Mesothelial cell of epicardium (in vitro differentiated cells): ENCODE data around the gene BCAS1. TPM values are rescaled to one million over a fixed set of nuclear protein-coding genes. Genes with fewer than 3 reads are reported as not detected.

Experiments
- DNase-seq, 2 experiments: peaks; one replicate each; pipeline ENCODE4 v3.0.0; 2021; ENCODE audit warnings: low spot score in 2 of 2; ENCODE audit not compliant: unreplicated experiment in 2 of 2
- H3K27ac Mint-ChIP-seq: 2 replicates; pipeline ENCODE4 v1.8.0; 2021; ENCODE audit warnings: mixed read lengths
- H3K27me3 Mint-ChIP-seq: 2 replicates; pipeline ENCODE4 v1.8.0; 2021; ENCODE audit warnings: low read depth, mixed read lengths
- H3K36me3 Mint-ChIP-seq: 2 replicates; pipeline ENCODE4 v1.8.0; 2021; ENCODE audit warnings: mixed read lengths
- H3K4me1 Mint-ChIP-seq: 2 replicates; pipeline ENCODE4 v1.8.0; 2021; ENCODE audit warnings: mixed read lengths
- H3K4me3 Mint-ChIP-seq: 2 replicates; pipeline ENCODE4 v1.8.0; 2021; ENCODE audit warnings: mild to moderate bottlenecking, moderate library complexity, mixed read lengths
- H3K9me3 Mint-ChIP-seq: 2 replicates; pipeline ENCODE4 v1.8.0; 2021; ENCODE audit warnings: mixed read lengths
- total RNA-seq: library from RNA; stranded (reverse); gene quantifications from 3 replicates; pipeline ENCODE4 v1.2.1, GENCODE V29; 2021
- TF ChIP-seq, protein P1 (sequence below): fragments of 200-600 bp; sonication (generic); IDR thresholded peaks from one replicate; pipeline ENCODE4 v1.5.0; 2021; ENCODE audit warnings: antibody characterized with exemption; ENCODE audit not compliant: unreplicated experiment

The BCAS1 gene
- total RNA-seq, 1 donor from 2014 or later: 0.20 TPM

GRCh38 chr20:54065601-54066038 is 4.8 kb downstream of the BCAS1 start:
- no peaks in the 10 kb centered on the region for H3K9me3 Mint-ChIP-seq
- H3K4me3 Mint-ChIP-seq: no peak overlapping the region
- no peak for DNase-seq
- H3K27me3 Mint-ChIP-seq: peaks cover 7% of the 10 kb centered on the region
- H3K27ac Mint-ChIP-seq: no peak overlapping the region
- H3K36me3 Mint-ChIP-seq: no peaks in the 10 kb centered on the region
- TF ChIP-seq, protein P1, sequence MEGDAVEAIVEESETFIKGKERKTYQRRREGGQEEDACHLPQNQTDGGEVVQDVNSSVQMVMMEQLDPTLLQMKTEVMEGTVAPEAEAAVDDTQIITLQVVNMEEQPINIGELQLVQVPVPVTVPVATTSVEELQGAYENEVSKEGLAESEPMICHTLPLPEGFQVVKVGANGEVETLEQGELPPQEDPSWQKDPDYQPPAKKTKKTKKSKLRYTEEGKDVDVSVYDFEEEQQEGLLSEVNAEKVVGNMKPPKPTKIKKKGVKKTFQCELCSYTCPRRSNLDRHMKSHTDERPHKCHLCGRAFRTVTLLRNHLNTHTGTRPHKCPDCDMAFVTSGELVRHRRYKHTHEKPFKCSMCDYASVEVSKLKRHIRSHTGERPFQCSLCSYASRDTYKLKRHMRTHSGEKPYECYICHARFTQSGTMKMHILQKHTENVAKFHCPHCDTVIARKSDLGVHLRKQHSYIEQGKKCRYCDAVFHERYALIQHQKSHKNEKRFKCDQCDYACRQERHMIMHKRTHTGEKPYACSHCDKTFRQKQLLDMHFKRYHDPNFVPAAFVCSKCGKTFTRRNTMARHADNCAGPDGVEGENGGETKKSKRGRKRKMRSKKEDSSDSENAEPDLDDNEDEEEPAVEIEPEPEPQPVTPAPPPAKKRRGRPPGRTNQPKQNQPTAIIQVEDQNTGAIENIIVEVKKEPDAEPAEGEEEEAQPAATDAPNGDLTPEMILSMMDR: no peak
- H3K4me1 Mint-ChIP-seq: peaks cover 7% of the 10 kb centered on the region

GRCh38 chr20:54064939-54065338 is 5.5 kb downstream of the BCAS1 start:
- no peaks in the 10 kb centered on the region for H3K36me3 Mint-ChIP-seq
- TF ChIP-seq, protein P1: no peak
- DNase-seq: no peak
- H3K27ac Mint-ChIP-seq: no peak overlapping the region
- peaks cover 7% of the 10 kb centered on the region for H3K27me3 Mint-ChIP-seq
- H3K4me3 Mint-ChIP-seq: no peak overlapping the region
- H3K4me1 Mint-ChIP-seq: peaks cover 5% of the 10 kb centered on the region
- no peaks in the 10 kb centered on the region for H3K9me3 Mint-ChIP-seq

DNA sequence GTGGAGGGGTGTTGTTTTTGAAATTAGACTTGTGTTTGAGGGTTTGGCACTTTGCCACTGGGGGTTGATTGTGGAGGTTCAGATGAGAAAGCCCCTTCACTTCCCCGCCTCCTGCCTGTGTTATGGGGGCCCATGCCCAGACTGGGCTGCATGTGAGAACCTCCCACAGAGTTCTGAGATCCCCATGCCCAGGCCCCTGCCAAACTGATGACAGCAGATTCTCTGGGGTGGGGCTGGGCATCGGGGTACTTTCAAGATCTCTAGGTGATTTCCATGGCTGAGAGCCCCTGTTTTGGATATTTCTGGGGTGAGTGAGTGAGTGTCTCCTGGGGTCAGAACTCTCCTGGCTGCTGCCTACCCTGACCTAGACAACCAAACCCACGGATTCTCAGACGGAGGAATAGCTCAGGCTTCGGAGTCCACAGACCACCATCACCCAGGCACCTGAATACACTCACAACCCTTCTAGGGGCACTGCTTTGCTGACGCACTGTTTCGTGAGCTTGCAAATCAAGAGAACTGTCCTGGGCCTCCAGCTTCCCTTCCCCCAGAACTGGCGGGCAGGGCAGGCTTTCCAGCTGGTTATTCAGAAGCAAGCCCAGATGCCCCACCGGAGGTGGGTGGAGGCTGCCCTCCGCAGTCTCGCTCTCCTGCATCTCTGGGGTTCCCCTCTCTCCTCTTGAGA is 6.3 kb downstream of the BCAS1 start:
- TF ChIP-seq, protein P1: no peak
- DNase-seq: no peak
- Mint-ChIP-seq H3K27ac (no peak overlapping the region), H3K4me3 (no peak overlapping the region), H3K36me3 (no peaks in the 10 kb centered on the region), H3K9me3 (no peaks in the 10 kb centered on the region), H3K4me1 (peaks cover 5% of the 10 kb centered on the region), H3K27me3 (peaks cover 7% of the 10 kb centered on the region)

GRCh38 chr20:54063580-54063979 is 6.8 kb downstream of the BCAS1 start:
- no peak overlapping the region for H3K4me3 Mint-ChIP-seq
- no peak overlapping the region for H3K27ac Mint-ChIP-seq

DNA sequence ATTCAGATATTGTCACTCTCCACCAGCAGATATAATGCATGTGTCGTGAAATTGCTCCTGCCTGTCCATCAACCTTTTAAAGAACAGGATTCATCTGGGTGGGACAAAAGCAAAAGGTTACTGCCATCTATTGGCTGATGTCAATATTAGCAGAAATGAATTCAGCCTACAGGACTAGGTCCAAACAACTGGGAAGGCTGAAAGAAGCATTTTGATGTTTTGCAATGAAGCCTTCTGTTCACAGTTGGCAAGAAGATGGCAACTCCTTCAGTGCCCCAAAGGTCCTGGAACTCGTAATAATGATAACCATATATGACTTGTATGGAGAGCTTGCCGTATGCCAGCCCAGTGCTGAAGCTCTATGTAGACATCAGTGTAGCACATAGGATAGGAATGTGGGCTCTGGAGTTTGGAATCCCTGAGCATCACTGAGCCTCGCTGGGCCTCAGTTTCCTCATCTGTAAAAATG is 7.5 kb downstream of the BCAS1 start:
- H3K36me3 Mint-ChIP-seq: no peaks in the 10 kb centered on the region
- no peak overlapping the region for H3K4me3 Mint-ChIP-seq
- peaks cover 5% of the 10 kb centered on the region for H3K4me1 Mint-ChIP-seq
- DNase-seq: no peak
- no peaks in the 10 kb centered on the region for H3K9me3 Mint-ChIP-seq
- H3K27ac Mint-ChIP-seq: no peak overlapping the region
- TF ChIP-seq, protein P1: peak; percentile 19
- peaks cover 3% of the 10 kb centered on the region for H3K27me3 Mint-ChIP-seq

More at GRCh38 chr20:54063580-54063979, 6.8 kb downstream of the BCAS1 start:
- H3K27me3 Mint-ChIP-seq: peaks cover 3% of the 10 kb centered on the region
- H3K4me1 Mint-ChIP-seq: peaks cover 5% of the 10 kb centered on the region
- no peaks in the 10 kb centered on the region for H3K9me3 Mint-ChIP-seq
- no peaks in the 10 kb centered on the region for H3K36me3 Mint-ChIP-seq
- TF ChIP-seq, protein P1: no peak
- no peak for DNase-seq
